Activated naive CD8-positive, alpha-beta T cell treated with anti-CD3 and anti-CD28 coated beads, Interleukin-2, amount 10 ng/mL, durations not matched to agents 7 days and 5 days (primary cell): ENCODE measurements around the gene FAM174B. TPM values are rescaled to one million over a fixed set of nuclear protein-coding genes. Genes with fewer than 3 reads are reported as not detected.

ENCODE experiments used
- ATAC-seq: fragments of 150-1000 bp; cut with Tn5 transposase; one replicate; pipeline ENCODE4 v1.10.0; 2021; ENCODE audit warnings: low read depth, moderate library complexity
- POLR2A ChIA-PET: fragments of 350-600 bp; sonication (Branson Sonifier 250); formaldehyde crosslinking; loops from one replicate; lab custom pipeline; 2021; ENCODE audit warnings: antibody characterized with exemption; lab: Charles Lee
- DNase-seq: peaks from one replicate; pipeline ENCODE4 v3.0.0; 2021
- H3K27ac Mint-ChIP-seq: one replicate; pipeline ENCODE4 v1.8.0; 2022; ENCODE audit warnings: mild to moderate bottlenecking, mixed read lengths
- H3K27me3 Mint-ChIP-seq: one replicate; pipeline ENCODE4 v1.8.0; 2022; ENCODE audit warnings: mild to moderate bottlenecking, moderate library complexity, mixed read lengths
- H3K36me3 Mint-ChIP-seq: one replicate; pipeline ENCODE4 v1.8.0; 2021; ENCODE audit warnings: mild to moderate bottlenecking, mixed read lengths
- H3K4me1 Mint-ChIP-seq: one replicate; pipeline ENCODE4 v1.8.0; 2021; ENCODE audit warnings: mixed read lengths
- H3K4me3 Mint-ChIP-seq: one replicate; pipeline ENCODE4 v1.8.0; 2022; ENCODE audit warnings: mild to moderate bottlenecking, moderate library complexity, mixed read lengths
- H3K9me3 Mint-ChIP-seq: one replicate; pipeline ENCODE4 v1.8.0; 2021; ENCODE audit warnings: mixed read lengths
- total RNA-seq, 2 experiments: library from RNA; stranded (reverse); gene quantifications; one replicate each; pipeline ENCODE4 v1.2.3, GENCODE V29; 2021

The FAM174B gene
- total RNA-seq, 2 experiments from 2014 or later, result 1.4 to 1.9 TPM

DNA sequence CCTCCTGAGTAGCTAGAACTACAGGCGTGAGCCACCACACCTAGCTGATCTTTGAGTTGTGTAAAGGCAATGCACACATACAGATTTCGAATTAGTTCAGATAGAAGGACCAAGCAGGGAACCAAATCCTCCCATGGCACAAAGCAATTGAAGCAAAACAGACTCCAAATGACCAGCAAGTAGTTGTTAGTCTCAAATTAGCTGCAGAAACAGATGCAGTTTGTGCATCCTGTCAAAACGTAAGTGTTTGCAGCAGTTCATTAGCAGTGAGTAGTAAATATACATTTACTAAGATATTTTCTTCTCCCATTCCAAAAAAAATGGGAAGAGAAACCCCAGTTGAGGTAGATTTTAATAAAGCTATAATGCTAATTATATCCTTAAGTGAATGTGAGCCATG, 15.8 kb upstream of the FAM174B start:
- H3K9me3 Mint-ChIP-seq, result no peaks in the 10 kb centered on the region
- no peak overlapping the region for H3K4me3 Mint-ChIP-seq
- no peaks in the 10 kb centered on the region for H3K4me1 Mint-ChIP-seq
- DNase-seq, result no peak
- H3K36me3 Mint-ChIP-seq, result no peaks in the 10 kb centered on the region
- POLR2A ChIA-PET, result no interaction called here
- ATAC-seq, result no peak
- H3K27me3 Mint-ChIP-seq, result no peaks in the 10 kb centered on the region
- H3K27ac Mint-ChIP-seq, result no peak overlapping the region

DNA sequence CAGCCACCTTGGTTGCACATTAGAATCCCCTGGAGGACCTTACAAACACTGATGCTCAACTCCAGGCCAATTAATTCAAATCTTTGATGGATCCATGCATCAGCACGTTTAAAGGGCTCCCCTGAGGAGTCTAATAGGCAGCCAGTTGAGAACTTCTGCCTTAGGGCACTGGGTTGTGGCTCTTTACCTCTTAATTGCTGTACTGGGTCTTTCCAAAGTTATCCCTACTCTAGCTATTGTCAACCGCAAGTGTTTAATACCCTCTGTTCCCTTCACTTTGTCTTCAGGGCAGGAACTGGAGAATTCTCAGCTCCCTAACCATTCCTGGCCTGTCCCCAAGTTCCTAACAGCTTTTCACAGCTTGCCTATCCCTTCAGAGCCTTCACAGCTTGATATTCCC, 15.0 kb upstream of the FAM174B start:
- no peak overlapping the region for H3K4me3 Mint-ChIP-seq
- DNase-seq (no peak), ATAC-seq (no peak)
- no peak overlapping the region for H3K27ac Mint-ChIP-seq
- no peaks in the 10 kb centered on the region for H3K27me3 Mint-ChIP-seq
- no peaks in the 10 kb centered on the region for H3K36me3 Mint-ChIP-seq
- POLR2A ChIA-PET, result no interaction called here
- no peaks in the 10 kb centered on the region for H3K9me3 Mint-ChIP-seq
- H3K4me1 Mint-ChIP-seq, result no peaks in the 10 kb centered on the region

DNA sequence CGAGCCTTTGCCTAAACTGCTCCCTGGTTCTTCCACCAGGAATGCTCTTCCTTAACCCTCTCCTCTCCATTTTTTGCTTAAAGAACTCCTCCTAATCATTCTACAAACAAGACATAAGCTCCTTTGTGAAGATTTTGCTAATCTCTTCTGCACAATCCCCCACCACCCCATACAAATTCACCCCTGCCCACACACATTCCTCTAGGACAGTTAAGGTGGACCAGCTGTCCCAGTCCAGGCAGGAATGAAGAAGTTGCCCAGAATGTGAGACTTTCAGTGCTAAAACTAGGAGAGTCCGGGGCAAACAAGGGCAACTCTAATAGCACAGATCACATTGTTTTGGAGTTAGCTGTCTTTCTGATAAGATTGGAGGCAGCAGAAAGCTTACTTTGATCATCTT, 13.9 kb upstream of the FAM174B start:
- POLR2A ChIA-PET, result no interaction called here
- Mint-ChIP-seq H3K27ac (no peak overlapping the region), H3K4me3 (no peak overlapping the region), H3K4me1 (no peaks in the 10 kb centered on the region), H3K36me3 (no peaks in the 10 kb centered on the region), H3K9me3 (no peaks in the 10 kb centered on the region), H3K27me3 (peaks cover 4% of the 10 kb centered on the region)
- ATAC-seq (no peak), DNase-seq (no peak)

DNA sequence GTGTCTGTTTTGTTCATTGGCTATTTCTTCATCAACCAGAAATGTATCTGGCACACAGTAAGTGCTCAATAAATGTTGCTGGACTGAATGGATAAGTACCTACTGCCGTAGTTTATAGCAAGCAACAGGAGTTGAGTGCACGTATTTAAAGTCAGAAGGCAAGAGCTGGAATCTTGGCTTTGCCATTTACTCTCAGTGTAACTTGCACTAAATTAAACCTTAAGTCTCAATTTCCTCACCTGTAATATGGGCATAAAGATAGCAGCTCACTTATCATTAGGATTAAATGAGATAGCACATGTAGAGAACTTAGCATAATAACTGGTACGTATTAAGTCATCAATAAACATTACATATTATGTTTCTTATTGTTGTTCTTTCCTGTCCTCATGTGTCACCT, 13.0 kb upstream of the FAM174B start:
- ATAC-seq, result no peak
- POLR2A ChIA-PET, result no interaction called here
- Mint-ChIP-seq H3K9me3 (no peaks in the 10 kb centered on the region), H3K36me3 (no peaks in the 10 kb centered on the region), H3K4me3 (no peak overlapping the region), H3K27me3 (peaks cover 4% of the 10 kb centered on the region), H3K4me1 (no peaks in the 10 kb centered on the region), H3K27ac (no peak overlapping the region)
- DNase-seq, result no peak

DNA sequence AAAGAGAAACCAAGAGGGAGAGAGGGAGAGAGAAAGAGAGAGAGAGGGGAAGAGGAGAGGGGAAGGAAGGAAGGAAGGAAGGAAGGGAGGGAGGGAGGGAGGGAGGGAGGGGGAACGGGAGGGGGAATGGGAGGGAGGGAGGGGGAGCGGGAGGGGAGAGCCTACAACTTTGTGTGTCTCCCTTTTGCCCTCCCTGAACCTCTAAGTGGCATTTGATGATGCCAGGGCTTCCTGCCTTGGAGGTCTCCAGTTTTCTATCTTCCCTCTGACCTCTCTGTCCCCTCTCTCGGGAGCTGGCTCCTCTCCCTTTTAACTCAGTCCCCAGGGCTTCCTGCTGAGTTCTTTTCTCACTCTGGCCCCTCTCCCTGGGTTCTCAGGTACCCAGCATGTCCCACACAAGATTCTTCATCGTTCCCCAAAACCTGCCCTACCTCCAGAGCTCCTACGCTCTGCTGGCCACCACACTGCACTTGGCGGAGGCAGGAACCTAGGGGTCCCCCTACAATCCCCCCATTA, 12.5 kb upstream of the FAM174B start:
- H3K27me3 Mint-ChIP-seq, result peaks cover 4% of the 10 kb centered on the region
- no peak overlapping the region for H3K4me3 Mint-ChIP-seq
- H3K36me3 Mint-ChIP-seq, result no peaks in the 10 kb centered on the region
- H3K9me3 Mint-ChIP-seq, result no peaks in the 10 kb centered on the region
- POLR2A ChIA-PET, result no interaction called here
- H3K27ac Mint-ChIP-seq, result no peak overlapping the region
- DNase-seq (no peak), ATAC-seq (no peak)
- H3K4me1 Mint-ChIP-seq, result no peaks in the 10 kb centered on the region

DNA sequence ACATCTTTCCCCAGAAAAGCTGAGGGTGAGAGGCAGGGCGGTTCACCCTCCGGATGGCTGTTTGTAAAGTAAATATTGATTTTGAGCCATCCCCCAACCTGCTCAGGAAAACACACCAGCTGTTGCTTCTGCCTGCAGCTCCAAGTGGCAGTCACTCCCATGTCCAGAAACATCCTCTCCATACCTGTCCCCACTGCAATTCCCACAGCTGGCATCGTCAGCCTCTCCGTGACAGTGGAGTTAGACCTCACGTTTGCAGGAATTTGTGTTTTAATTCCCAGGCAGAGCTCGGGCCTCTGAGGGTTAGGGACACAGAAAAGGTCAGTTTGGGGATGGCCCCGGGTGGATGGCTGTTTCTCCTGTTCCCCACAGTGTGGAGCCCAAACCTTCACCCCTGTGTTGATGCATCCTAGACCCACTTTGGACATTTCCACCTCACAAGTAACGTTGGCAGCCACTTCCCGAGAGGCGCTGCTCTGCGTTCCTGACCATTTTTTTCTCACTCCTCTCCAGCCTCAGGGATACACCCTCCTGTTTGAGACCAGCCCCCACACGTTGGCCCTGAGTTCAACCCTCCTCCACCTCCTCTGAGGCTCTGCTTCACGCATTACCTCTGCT, 11.8 kb upstream of the FAM174B start:
- Mint-ChIP-seq H3K27ac (no peak overlapping the region), H3K4me1 (no peaks in the 10 kb centered on the region), H3K9me3 (no peaks in the 10 kb centered on the region), H3K36me3 (no peaks in the 10 kb centered on the region), H3K27me3 (peaks cover 4% of the 10 kb centered on the region), H3K4me3 (no peak overlapping the region)
- ATAC-seq (no peak), DNase-seq (no peak)
- POLR2A ChIA-PET, result no interaction called here

DNA sequence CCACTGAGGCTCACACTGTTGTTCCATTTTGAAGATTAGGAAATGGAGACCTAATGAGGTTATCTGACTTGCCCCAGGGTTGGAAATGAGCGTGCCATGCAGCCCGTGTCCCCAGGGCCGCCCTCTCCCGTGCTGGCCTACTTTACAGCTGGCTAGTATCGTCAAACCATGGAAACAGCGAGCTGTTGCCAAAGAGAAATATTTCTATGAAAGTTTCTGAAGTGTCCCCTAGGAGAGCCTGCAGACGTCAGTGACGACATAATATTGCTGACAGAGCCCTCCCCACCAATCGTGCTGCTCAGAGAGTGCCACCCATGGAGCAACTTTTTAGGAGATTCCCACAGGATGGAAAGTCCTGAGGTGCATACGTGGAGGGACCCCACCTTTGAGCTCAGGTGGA, 11.2 kb upstream of the FAM174B start:
- no peaks in the 10 kb centered on the region for H3K36me3 Mint-ChIP-seq
- no peaks in the 10 kb centered on the region for H3K4me1 Mint-ChIP-seq
- no peaks in the 10 kb centered on the region for H3K9me3 Mint-ChIP-seq
- H3K4me3 Mint-ChIP-seq, result no peak overlapping the region
- no peak for ATAC-seq
- H3K27ac Mint-ChIP-seq, result no peak overlapping the region
- POLR2A ChIA-PET, result no interaction called here
- H3K27me3 Mint-ChIP-seq, result peaks cover 4% of the 10 kb centered on the region
- DNase-seq, result no peak

DNA sequence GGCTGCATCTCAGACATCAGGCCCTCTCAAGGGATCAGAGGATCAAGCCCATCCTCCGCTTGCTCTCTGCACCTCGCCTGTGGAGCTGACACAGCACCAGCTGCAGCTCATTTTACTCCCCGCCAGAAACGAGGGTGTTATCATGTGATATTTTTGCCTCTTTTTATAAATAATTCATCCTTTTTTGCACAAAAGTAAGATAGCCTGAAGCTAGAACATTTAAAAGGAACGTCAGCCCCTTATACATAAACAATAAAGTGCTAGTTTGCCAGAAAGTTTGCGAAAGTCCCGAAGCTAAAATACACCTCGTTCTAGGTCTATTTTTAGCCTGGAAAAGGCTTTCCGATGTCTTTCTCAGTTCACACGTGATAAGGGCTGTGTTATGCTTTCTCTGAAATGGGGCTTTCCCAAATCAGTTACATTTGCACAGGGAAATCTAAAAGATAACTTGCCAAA, 9.6 kb upstream of the FAM174B start:
- DNase-seq (no peak), ATAC-seq (no peak)
- Mint-ChIP-seq H3K36me3 (no peaks in the 10 kb centered on the region), H3K27me3 (peaks cover 6% of the 10 kb centered on the region), H3K4me3 (no peak overlapping the region), H3K9me3 (no peaks in the 10 kb centered on the region), H3K4me1 (no peaks in the 10 kb centered on the region), H3K27ac (no peak overlapping the region)
- POLR2A ChIA-PET, result interaction anchor here (0.6 kb wide), 1 partner anchor 27 kb away, joined by 3 read pairs; no protein-coding TSS in a partner anchor

DNA sequence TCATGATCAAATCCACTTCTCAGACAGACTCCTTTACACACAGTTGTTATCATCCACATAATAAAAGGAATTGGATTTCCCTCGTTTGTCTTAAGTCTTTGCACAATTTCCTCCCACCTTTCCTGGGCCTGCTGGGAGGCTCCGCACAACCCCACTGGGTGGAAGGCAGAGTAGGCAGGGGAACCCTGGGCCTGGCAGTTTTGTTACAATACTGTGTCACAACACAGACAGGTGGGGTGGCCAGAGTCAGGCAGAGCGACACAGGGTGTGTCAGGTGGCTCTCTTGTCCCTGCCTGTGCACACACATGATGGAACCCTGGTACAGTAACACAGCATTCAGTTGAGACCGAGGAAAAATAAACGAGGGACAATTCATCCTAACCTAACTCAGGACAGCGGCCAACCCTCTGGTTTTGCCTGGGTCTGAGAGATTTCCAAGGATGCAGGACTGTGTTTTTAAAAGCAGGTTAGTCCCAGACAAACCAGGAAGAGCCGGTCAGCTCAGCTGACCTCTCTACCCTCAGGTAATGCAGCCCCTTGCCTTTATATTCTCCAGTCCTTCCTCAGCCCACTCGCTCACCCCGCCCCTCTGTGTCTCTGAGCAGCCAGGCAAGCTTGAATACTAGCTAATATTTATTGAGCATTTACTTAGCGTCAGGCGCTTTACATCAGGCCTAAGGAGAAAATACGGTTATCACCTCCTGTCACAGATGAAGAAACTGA, 8.8 kb upstream of the FAM174B start:
- no peaks in the 10 kb centered on the region for H3K36me3 Mint-ChIP-seq
- POLR2A ChIA-PET, result no interaction called here

DNA sequence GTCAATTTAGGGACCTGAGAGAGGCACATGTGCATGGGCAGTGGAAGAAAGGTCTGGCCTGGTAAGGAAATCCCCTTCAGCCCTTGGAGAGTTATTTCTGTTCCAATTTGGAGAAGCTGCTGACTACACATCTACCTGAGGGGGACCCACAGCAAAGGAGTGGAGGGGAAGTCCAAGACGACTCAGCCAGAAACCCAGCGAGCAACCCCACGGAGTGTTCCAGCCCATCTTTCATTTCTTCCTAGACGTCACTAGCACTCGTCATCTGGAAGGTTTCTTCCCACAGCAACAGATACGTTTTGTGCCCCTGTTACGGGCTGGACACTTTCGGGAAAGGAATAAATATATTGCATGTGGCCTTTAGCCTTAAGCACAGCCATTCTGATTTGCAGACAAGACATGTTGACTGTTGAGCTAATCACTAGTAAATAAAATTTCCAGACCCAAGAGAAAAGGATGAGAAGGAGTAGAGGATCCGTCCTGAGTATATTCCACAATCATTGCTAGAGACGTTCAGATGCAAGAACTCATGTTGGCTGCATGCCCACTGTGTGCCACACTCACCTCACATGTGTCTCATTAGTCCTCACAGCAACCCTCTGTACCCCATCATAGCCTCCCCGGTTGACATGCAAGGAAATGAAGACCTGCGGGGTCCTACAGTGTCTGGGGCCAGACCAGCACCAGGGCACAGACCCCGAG, 7.8 kb upstream of the FAM174B start:
- peaks cover 6% of the 10 kb centered on the region for H3K27me3 Mint-ChIP-seq
- H3K36me3 Mint-ChIP-seq, result no peaks in the 10 kb centered on the region
- DNase-seq, result no peak
- H3K4me1 Mint-ChIP-seq, result no peaks in the 10 kb centered on the region
- H3K9me3 Mint-ChIP-seq, result no peaks in the 10 kb centered on the region
- POLR2A ChIA-PET, result no interaction called here
- no peak for ATAC-seq
- H3K4me3 Mint-ChIP-seq, result no peak overlapping the region
- no peak overlapping the region for H3K27ac Mint-ChIP-seq

More for the DNA sequence above, 8.8 kb upstream of the FAM174B start:
- Mint-ChIP-seq H3K4me3 (no peak overlapping the region), H3K9me3 (no peaks in the 10 kb centered on the region), H3K27me3 (peaks cover 6% of the 10 kb centered on the region), H3K27ac (no peak overlapping the region), H3K4me1 (no peaks in the 10 kb centered on the region)
- ATAC-seq (no peak), DNase-seq (no peak)

DNA sequence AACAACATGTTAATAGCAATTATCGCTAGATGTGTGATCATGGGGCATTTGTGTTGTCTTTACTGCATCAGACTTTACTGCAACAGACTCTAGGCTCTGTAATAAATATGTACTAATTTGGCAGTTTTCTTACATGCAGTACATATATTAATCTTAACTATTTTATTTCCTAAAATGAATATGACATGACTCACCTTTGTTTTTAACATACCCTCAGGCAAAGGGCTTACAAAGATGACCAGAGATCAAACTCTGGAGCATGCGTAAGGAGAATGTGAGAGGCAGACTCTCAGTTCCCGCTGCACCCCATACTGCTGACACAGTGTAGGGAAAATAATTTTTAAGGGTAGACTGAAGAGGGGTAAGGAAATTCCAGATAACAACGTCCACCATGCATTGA, 7.2 kb upstream of the FAM174B start:
- POLR2A ChIA-PET, result no interaction called here
- no peak for ATAC-seq
- H3K9me3 Mint-ChIP-seq, result no peaks in the 10 kb centered on the region
- no peaks in the 10 kb centered on the region for H3K4me1 Mint-ChIP-seq
- H3K27me3 Mint-ChIP-seq, result peaks cover 10% of the 10 kb centered on the region
- no peak overlapping the region for H3K27ac Mint-ChIP-seq
- H3K36me3 Mint-ChIP-seq, result no peaks in the 10 kb centered on the region
- no peak overlapping the region for H3K4me3 Mint-ChIP-seq
- no peak for DNase-seq

DNA sequence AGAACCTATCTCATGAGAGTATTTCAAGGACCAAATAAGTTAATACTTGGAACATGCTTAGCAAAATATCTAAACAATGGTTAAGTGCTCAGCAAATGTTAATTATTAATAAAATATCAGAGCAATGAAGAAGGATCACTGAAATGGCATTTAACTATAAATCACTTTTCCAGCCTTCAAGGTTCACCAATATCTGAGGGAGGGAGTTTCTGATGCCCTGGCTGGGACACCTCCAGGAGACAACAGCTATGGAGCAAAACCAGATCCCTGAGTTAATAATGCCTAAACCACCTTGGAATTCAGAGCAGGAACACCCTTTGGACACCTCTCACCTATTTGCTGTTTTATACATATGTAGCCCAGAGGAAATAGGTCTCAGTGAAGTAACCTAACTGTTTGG, 6.4 kb upstream of the FAM174B start:
- POLR2A ChIA-PET, result no interaction called here
- DNase-seq (no peak), ATAC-seq (no peak)
- no peaks in the 10 kb centered on the region for H3K4me1 Mint-ChIP-seq
- no peak overlapping the region for H3K4me3 Mint-ChIP-seq
- no peak overlapping the region for H3K27ac Mint-ChIP-seq
- H3K27me3 Mint-ChIP-seq, result peaks cover 18% of the 10 kb centered on the region
- H3K36me3 Mint-ChIP-seq, result peaks cover under 1% of the 10 kb centered on the region
- H3K9me3 Mint-ChIP-seq, result peaks cover under 1% of the 10 kb centered on the region

DNA sequence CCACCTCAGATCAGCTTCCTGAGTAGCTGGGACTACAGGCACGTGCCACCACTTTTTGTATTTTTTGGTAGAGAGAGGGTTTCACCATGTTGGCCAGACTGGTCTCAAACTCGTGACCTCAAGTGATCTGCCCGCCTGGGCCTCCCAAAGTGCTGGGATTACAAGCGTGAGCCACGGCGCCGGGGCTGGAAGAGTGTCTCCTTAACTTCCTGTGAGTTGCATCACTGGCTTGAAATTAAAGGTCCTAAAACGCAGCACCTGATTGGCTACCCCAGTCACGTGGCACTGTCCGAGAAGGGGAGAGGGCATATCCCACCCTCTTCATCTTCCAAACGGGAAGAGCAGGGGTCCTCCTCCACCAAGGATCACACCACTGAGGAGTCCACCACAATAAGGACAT, 5.5 kb upstream of the FAM174B start:
- peaks cover 2% of the 10 kb centered on the region for H3K36me3 Mint-ChIP-seq
- no peak overlapping the region for H3K27ac Mint-ChIP-seq
- H3K9me3 Mint-ChIP-seq, result peaks cover 3% of the 10 kb centered on the region
- POLR2A ChIA-PET, result no interaction called here
- no peak for ATAC-seq
- peaks cover 3% of the 10 kb centered on the region for H3K4me1 Mint-ChIP-seq
- peaks cover 27% of the 10 kb centered on the region for H3K27me3 Mint-ChIP-seq
- no peak for DNase-seq
- no peak overlapping the region for H3K4me3 Mint-ChIP-seq

DNA sequence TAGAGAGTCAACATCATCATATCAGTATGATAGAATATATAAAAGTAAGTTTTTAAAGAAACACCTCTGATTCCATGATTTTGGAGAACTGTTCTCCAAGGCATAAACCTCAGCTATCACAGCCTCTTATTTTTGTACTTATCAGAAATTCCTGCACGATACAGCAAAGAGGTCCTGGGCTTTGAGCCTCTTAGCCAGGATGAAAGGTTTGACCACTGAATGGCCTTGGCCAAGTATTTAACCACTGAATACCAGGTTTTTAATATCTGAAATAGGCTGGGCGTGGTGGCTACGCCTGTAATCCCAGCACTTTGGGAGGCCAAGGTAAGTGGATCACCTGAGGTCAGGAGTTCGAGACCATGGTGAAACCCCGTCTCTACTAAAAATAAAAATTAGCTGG, 1.9 kb upstream of the FAM174B start:
- POLR2A ChIA-PET, result no interaction called here
- Mint-ChIP-seq H3K27me3 (peaks cover 47% of the 10 kb centered on the region), H3K9me3 (peaks cover 3% of the 10 kb centered on the region), H3K4me1 (peaks cover 5% of the 10 kb centered on the region), H3K27ac (no peak overlapping the region), H3K36me3 (peaks cover 2% of the 10 kb centered on the region), H3K4me3 (no peak overlapping the region)
- ATAC-seq (no peak), DNase-seq (no peak)
